Spinal cord (tissue), 10 donors: Measurements from ENCODE around the gene DPCD. TPM values are rescaled to one million over a fixed set of nuclear protein-coding genes. Genes with fewer than 3 reads are reported as not detected.
A peak's percentile ranks its signal among the peaks of the same experiment; 100 is the strongest.

Experiments used
- DNase-seq, 6 donors: peaks; one replicate each; pipeline versions ENCODE4 v3.0.0 to v3.0.0-alpha.2; 2013 to 2015; ENCODE audit warnings: low spot score in 6 of 6, low read depth in 4 of 6
- H3K27ac ChIP-seq: one replicate; pipeline ENCODE4 v1.5.1; 2013; ENCODE audit warnings: low read depth, low read length, control low read depth
- H3K27me3 ChIP-seq: one replicate; pipeline ENCODE4 v1.6.1; 2013; ENCODE audit warnings: low read length; ENCODE audit not compliant: control insufficient read depth, insufficient read depth
- H3K36me3 ChIP-seq: one replicate; pipeline ENCODE4 v1.6.1; 2013; ENCODE audit warnings: low read length; ENCODE audit not compliant: control insufficient read depth, insufficient read depth
- H3K4me1 ChIP-seq: one replicate; pipeline ENCODE4 v1.6.1; 2013; ENCODE audit warnings: low read length; ENCODE audit not compliant: control insufficient read depth, insufficient read depth
- H3K4me3 ChIP-seq: one replicate; pipeline ENCODE4 v1.5.1; 2013; ENCODE audit warnings: low read depth, low read length, control low read depth
- H3K9me3 ChIP-seq: one replicate; pipeline ENCODE4 v1.6.1; 2013; ENCODE audit warnings: low read length; ENCODE audit not compliant: control insufficient read depth, insufficient read depth
- WGBS: methylation state at CpG from one replicate; pipeline ENCODE4 v1.1.5; 2013; ENCODE audit warnings: missing lambda C conversion rate; ENCODE audit not compliant: insufficient coverage; 5-methylcytosine and 5-hydroxymethylcytosine counted together
- polyA plus RNA-seq, 2 donors: library from polyadenylated mRNA; unstranded; fragments of 120-200 nt; gene quantifications; one replicate each; pipeline ENCODE4 v1.2.1, GENCODE V29; 2013; ENCODE audit not compliant: insufficient read length in 2 of 2
- total RNA-seq, 2 donors: library from RNA; depleted of rRNA in 1 of 2; stranded (reverse); fragments of 120-200 nt in 1 of 2; fragments of >200 nt in 1 of 2; gene quantifications; one replicate each; pipeline versions ENCODE4 v1.2.3 to v1.2.4, GENCODE V29; 2013 to 2014
- donor health status: healthy.

Gene DPCD
- total and polyA plus RNA-seq, 4 donors = 21.1 to 57.2 (median 42.2) TPM

DNA sequence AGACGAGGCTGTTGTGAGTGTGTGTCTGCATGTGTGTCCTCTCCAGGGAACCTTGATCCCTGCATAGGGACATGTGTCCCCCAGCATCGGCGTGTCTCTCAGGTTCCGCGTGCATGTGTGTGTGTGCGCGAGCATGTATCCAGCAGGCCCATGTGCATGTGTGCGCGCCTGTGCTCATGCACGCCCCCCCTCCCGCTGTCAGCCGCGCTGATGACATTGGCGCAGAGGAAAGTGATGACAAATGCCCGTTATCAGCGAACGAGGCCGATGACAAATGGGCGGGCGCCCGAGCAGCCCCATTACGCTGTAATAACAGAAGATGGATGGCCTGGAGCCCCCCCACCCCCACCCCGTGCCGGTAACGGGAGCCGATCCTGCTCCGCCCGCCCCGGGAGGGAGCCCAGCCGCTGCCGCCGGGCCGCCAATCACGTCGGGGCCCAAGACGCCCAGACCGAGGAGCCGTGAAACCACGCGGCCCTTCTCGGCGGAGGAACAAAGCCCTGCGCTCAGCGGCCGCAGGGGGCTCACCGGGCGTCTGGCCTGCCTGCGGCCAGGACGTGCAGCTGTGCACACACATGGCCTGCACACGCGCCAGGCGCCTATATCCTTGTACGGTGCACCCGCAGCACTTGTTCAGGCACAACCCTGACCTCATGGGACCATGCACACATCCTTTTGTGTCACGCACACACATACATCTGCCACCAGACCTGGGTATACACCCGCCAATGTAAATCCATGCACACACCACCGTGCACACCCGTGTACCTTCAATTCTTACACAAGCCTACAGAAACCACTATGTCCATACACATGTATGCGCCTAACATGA lies 21.6 kb upstream of the DPCD start:
- Histone ChIP-seq H3K9me3 (no peaks in the 10 kb centered on the region), H3K4me3 (no peak overlapping the region), H3K27me3 (peaks cover 38% of the 10 kb centered on the region), H3K27ac (no peak overlapping the region), H3K36me3 (no peaks in the 10 kb centered on the region), H3K4me1 (peaks cover 53% of the 10 kb centered on the region)
- 7% methylated on average over 55 of the region's 59 CpGs for WGBS
- peak in 2 of 6 donors; percentile 81 to 93 for DNase-seq

DNA sequence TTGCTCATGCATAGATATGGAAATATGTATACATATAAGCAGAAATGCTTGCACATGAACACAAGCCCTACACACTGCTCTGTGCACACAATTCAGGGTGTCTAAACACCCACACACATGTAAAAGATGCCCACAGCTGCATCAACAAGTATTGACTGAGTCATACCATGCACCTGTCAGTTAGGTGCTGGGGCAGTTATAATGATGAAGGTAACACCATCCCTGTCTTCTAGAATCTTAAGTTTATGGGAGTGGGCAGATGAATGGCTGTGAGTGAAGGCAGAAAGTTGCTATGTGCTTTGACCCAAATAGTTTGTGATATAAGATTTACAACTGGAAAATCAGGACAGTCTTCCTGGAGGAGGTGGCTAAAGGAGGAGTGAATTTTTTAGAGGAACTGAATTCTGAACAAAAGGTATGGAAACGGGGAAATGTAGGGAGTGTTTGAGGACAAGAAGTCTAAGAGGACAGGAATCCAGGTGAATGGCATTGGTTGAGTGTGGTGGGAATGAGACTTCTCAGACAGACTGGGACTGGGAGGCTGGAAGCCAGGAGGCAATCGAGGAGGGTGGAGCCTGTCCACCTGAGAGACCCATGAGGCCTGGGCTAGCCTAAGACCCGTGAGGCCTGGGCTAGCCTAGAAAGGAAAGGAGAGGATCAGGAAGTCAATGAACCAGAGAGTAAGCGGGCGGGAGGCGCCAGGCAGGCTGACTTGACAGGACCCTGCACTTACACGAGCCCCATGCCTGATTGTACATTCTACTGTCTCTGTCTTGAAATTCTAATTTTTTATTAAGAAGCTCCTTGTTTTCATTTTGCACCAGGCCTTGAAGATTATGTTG lies 20.7 kb upstream of the DPCD start:
- Histone ChIP-seq H3K36me3 (no peaks in the 10 kb centered on the region), H3K4me3 (no peak overlapping the region), H3K27ac (no peak overlapping the region), H3K9me3 (no peaks in the 10 kb centered on the region), H3K27me3 (peaks cover 38% of the 10 kb centered on the region), H3K4me1 (peaks cover 50% of the 10 kb centered on the region)
- 59% methylated on average over 4 of the region's 7 CpGs for WGBS
- no peak for DNase-seq

DNA sequence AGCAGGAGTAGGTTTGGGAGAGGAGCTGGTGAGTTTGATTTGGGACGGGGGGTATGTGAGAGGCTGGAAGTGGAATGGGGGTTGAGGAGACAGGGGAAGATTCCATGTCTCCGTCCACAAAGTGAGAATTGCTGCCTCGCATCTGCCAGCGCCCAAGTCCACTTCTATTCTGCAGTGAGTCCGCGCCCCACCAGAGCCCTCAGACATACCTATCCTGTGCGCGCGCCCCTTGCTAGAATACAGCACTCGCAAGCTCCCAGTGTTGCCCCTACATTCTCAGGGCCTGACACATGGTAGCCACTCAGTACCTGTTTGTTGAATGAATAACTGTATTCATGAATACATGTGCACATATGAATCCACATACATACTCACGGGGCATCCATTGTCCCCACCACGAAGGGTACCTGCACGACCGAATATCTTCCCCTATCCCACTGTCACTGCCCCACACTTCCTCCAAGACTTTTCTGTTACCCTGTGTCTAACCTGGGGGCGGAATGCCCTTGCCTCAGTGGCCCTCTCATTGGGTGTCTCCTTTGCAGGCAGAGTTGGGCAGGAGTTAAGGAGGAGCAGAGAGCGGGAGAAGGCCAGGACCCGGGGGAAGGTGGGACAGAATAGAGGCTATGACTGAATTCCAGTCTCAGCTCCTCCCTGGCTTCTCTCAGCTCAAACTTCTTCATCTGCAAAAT lies 19.9 kb upstream of the DPCD start:
- Histone ChIP-seq H3K4me1 (peaks cover 50% of the 10 kb centered on the region), H3K27me3 (peaks cover 38% of the 10 kb centered on the region), H3K9me3 (peaks cover 7% of the 10 kb centered on the region), H3K27ac (no peak overlapping the region), H3K36me3 (no peaks in the 10 kb centered on the region), H3K4me3 (no peak overlapping the region)
- WGBS = 56% methylated on average over 3 of the region's 17 CpGs
- no peak for DNase-seq

DNA sequence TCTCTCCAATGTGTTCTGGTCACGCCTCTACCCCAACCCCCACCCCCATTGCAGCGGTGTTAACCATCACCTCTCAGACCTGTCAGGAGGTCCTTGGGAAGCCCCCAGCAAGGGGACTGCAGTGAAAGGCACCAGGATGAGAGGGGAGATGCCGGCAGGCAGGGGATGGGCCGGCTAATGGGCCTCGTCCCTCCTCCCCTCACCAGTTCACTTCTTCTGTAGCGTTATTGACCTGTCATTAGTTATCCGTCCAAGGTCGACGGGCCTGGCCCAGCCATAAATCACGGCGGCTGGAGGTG lies 18.8 kb upstream of the DPCD start:
- H3K4me1 ChIP-seq = peaks cover 53% of the 10 kb centered on the region
- no peak for DNase-seq
- H3K4me3 ChIP-seq = peak overlapping the region; percentile 57
- no peak overlapping the region for H3K27ac ChIP-seq
- H3K36me3 ChIP-seq = no peaks in the 10 kb centered on the region
- H3K27me3 ChIP-seq = peaks cover 38% of the 10 kb centered on the region
- WGBS = 1% methylated on average over 9 of the region's 11 CpGs
- peaks cover 7% of the 10 kb centered on the region for H3K9me3 ChIP-seq

DNA sequence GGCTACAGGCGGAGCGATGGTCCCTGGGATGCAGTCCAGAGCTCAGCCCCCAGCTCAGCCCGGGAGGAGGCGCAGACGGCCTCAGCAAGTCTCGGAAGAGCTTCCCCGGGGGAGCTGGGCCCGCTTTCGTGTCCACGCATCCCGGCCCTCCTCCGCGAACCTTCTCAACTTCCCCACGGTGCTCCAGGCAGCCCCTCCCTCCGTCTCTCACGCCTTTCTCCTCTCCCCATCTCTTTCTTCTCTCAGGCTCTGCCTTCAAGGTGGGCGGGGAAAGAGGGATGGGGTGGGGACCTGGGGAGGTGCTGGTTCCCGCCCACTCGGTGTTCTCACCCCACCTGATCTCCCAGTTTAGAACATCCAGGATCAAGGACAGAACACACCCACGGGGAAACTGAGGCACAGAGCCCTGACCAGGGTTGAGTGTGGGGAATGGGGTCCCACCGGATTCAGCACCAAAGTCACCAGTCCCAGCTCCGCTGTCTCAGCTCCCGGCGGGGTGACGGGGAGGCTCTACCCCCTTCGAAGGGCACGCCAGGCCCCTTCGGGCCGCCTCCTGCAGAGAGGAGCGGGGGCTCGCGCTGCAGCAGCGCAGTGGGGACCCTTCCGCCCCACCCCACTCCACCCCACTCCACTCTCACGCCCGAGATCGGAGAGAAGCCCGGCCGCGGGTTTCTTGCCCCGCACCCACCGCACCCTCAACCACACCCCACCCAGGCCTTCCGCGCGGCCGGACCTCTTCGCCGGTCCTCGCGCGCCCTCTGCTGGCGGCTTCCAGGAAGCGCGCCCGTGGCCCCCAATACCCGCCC lies 18.3 kb upstream of the DPCD start:
- peak in 2 of 6 donors; percentile 89 to 92 for DNase-seq
- under 1% methylated on average over 50 of the region's 56 CpGs for WGBS
- peaks cover 2% of the 10 kb centered on the region for H3K36me3 ChIP-seq
- H3K9me3 ChIP-seq = peaks cover 7% of the 10 kb centered on the region
- peaks cover 55% of the 10 kb centered on the region for H3K4me1 ChIP-seq
- no peak overlapping the region for H3K27ac ChIP-seq
- H3K27me3 ChIP-seq = peaks cover 38% of the 10 kb centered on the region
- H3K4me3 ChIP-seq = peak overlapping the region; percentile 57

DNA sequence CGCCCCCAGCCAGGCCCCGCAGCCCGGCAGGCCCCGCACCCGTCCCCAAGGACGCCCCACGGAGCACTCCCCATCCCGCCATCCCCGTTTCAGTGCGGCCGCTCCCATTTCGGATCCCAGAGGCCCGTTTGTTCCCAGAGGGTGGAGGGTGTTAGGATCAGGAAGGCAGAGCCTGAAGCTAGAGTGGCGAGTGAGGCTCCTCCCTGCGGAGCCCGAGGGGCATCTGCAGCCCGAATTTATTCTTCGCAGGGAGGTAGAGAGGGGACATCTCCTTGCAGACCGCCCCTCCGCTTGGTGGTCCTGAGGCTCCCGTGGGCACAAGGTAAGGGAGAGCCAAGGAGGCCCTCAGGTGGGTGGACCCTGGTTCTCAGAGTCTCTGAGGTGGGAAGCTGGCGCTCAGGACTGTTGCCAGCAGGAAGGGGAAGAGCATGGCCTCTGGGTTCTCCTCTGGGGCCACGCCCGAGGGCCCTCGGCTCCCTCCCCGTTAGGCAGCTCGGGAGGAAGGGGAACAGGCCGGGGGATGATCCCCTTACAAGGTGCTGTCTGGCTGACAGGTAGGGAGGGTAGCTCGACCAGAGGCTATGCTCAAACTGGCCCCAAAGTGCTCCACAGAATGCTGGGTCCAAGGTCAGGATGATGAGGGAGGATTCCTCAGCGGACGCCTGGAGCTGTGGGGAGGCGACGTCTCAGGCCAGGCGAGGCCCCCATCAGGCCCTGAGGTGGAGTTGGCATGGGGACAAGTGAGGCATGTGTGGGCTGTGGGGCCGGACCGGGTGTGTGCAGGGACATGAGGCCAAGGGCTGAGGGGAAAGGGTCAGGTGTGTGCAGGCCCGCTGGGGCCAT lies 17.5 kb upstream of the DPCD start:
- Histone ChIP-seq H3K27ac (no peak overlapping the region), H3K4me3 (peak overlapping the region; percentile 53), H3K4me1 (peaks cover 57% of the 10 kb centered on the region), H3K27me3 (peaks cover 32% of the 10 kb centered on the region), H3K9me3 (peaks cover 7% of the 10 kb centered on the region), H3K36me3 (peaks cover 8% of the 10 kb centered on the region)
- WGBS = 6% methylated on average over 36 of the region's 37 CpGs
- peak in 1 of 6 donors; percentile 27 for DNase-seq

DNA sequence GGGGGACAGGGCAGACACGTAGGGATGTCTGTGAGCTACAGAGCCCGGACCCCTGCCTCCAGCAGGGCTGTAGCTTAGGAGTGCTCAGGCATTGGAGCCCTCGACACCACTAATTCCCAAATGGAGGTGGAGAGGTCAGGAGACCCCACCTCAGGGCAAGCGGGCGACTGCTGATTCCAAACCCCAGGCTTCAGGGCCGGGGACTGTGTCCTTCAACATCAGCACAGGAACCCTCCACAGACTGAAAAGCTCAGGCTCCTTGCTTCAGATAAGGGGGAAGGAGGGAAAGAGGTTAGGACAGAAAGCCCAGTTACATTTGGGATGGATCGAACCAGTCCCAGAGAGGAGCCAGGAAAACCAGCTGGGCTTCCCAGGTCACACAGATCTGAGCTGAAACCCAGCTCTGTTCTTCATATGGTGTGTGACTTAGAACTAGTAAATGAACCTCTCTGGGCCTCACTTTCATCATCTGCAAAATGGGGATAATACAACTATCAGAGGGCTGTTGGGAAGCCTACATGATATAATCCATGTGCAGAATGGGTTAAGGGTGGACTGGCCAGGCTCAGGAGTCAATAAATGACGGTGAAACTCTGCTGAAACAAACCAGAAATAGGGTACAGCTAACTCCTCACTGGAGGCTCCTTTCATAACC lies 16.7 kb upstream of the DPCD start:
- Histone ChIP-seq H3K36me3 (peaks cover 9% of the 10 kb centered on the region), H3K27ac (no peak overlapping the region), H3K9me3 (peaks cover 7% of the 10 kb centered on the region), H3K4me3 (no peak overlapping the region), H3K4me1 (peaks cover 50% of the 10 kb centered on the region), H3K27me3 (peaks cover 26% of the 10 kb centered on the region)
- DNase-seq = no peak
- 57% methylated on average over 2 of the region's 8 CpGs for WGBS

DNA sequence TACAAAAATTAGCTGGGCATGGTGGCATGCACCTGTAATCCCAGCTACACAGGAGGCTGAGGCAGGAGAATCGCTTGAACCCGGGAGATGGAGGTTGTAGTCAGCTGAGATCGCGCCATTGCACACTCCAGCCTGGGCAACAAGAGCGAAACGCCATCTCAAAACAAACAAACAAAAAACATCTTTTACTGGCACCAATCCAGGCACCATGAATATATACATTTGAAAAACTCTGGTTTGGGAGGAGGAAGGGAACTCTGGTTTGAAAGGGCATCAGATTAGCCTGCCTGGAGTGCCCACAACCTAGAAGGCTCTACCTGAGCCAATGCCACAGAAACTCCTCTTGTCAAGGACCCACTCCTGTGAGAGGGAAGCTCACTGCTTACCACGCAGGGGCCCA lies 16.0 kb upstream of the DPCD start:
- H3K4me3 ChIP-seq = no peak overlapping the region
- H3K27me3 ChIP-seq = peaks cover 24% of the 10 kb centered on the region
- DNase-seq = no peak
- peaks cover 46% of the 10 kb centered on the region for H3K4me1 ChIP-seq
- 94% methylated on average over 3 of the region's 7 CpGs for WGBS
- H3K9me3 ChIP-seq = peaks cover 7% of the 10 kb centered on the region
- no peak overlapping the region for H3K27ac ChIP-seq
- H3K36me3 ChIP-seq = peaks cover 13% of the 10 kb centered on the region
